Measurements from ENCODE around the gene ARID3A. TPM values are rescaled to one million over a fixed set of nuclear protein-coding genes. Genes with fewer than 3 reads are reported as not detected.

The ARID3A gene
- total RNA-seq, 2 donors from 2014 or later, result 3.8 to 18.7 TPM

DNA sequence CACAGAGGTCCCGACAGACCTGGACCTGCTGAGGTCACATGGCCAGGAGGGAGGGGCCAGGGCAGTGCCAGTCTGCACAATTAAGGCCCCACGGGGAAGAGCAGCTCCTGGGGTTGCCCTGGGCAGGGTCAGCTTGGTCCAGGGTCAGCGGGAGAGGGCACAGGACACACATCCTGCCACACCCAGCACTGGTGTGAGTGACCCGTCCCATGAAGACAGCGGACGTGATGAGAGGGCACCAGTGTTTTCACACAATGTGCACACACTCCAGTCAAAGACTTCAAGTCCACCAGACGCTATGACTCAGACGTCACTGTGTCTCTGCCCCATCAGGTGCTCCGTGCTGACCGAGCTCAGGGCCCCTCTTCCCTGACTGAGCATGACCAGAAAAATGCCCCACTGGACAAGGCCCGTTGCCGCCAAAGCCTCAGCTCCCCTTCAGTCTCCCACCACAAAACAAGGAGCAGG, 90.8 kb downstream of the ARID3A start:
- TF ChIP-seq POLR2AphosphoS5 (IDR thresholded peaks at IDR 0.05) (no peak), POLR2A (IDR thresholded peaks at IDR 0.05) (no peak)
- TF ChIP-seq, protein P1, sequence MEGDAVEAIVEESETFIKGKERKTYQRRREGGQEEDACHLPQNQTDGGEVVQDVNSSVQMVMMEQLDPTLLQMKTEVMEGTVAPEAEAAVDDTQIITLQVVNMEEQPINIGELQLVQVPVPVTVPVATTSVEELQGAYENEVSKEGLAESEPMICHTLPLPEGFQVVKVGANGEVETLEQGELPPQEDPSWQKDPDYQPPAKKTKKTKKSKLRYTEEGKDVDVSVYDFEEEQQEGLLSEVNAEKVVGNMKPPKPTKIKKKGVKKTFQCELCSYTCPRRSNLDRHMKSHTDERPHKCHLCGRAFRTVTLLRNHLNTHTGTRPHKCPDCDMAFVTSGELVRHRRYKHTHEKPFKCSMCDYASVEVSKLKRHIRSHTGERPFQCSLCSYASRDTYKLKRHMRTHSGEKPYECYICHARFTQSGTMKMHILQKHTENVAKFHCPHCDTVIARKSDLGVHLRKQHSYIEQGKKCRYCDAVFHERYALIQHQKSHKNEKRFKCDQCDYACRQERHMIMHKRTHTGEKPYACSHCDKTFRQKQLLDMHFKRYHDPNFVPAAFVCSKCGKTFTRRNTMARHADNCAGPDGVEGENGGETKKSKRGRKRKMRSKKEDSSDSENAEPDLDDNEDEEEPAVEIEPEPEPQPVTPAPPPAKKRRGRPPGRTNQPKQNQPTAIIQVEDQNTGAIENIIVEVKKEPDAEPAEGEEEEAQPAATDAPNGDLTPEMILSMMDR (IDR thresholded peaks at IDR 0.05), result no peak
- peaks cover 4 to 6% of the 10 kb centered on the region in 2 donors for H3K36me3 ChIP-seq
- DNase-seq (ENCODE audit: low spot score), result no peak
- H3K4me1 ChIP-seq (replicated peaks), result peaks cover 40% of the 10 kb centered on the region
- no peak overlapping the region for H3K4me3 ChIP-seq
- 44% methylated on average over 12 of the region's 12 CpGs for WGBS
- intact Hi-C loops (cut with DNase I), result no loop called here
- H3K27me3 ChIP-seq (replicated peaks; ENCODE audit: insufficient read depth), result no peaks in the 10 kb centered on the region
- H3K9me3 ChIP-seq, result no peaks in the 10 kb centered on the region
- H3K27ac ChIP-seq, result no peak overlapping the region

- intact Hi-C loops (cut with DNase I), result no loop called here
- 54% methylated on average over 24 of the region's 24 CpGs for WGBS
- H3K36me3 ChIP-seq, result peaks cover 0 to 6% of the 10 kb centered on the region in 2 donors
- H3K9me3 ChIP-seq, result no peaks in the 10 kb centered on the region
- H3K27me3 ChIP-seq (replicated peaks; ENCODE audit: insufficient read depth), result no peaks in the 10 kb centered on the region
- peaks cover 40% of the 10 kb centered on the region for H3K4me1 ChIP-seq (replicated peaks)
- H3K4me3 ChIP-seq, result no peak overlapping the region
- peak overlapping the region in 1 of 2 donors; percentile 21 for H3K27ac ChIP-seq
- TF ChIP-seq POLR2A (IDR thresholded peaks at IDR 0.05), result no peak
- TF ChIP-seq POLR2AphosphoS5 (IDR thresholded peaks at IDR 0.05), result no peak
- TF ChIP-seq, protein P1 (IDR thresholded peaks at IDR 0.05), result no peak
- DNase-seq (ENCODE audit: low spot score), result no peak
Observed at GRCh38 chr19:1017115-1017905, 91.5 kb downstream of the ARID3A start.

- Histone ChIP-seq H3K36me3 (peaks cover 0 to 1% of the 10 kb centered on the region in 2 donors), H3K4me3 (no peak overlapping the region), H3K27ac (no peak overlapping the region), H3K9me3 (no peaks in the 10 kb centered on the region), H3K4me1 (replicated peaks) (peaks cover 40% of the 10 kb centered on the region), H3K27me3 (replicated peaks; ENCODE audit: insufficient read depth) (no peaks in the 10 kb centered on the region)
- WGBS, result 92% methylated on average over 8 of the region's 9 CpGs
- intact Hi-C loops (cut with DNase I), result no loop called here
- no peak for DNase-seq (ENCODE audit: low spot score)
- TF ChIP-seq POLR2AphosphoS5 (IDR thresholded peaks at IDR 0.05) (no peak), POLR2A (IDR thresholded peaks at IDR 0.05) (no peak)
- TF ChIP-seq, protein P1 (IDR thresholded peaks at IDR 0.05), result no peak
Observed at GRCh38 chr19:1017906-1018305, 92.1 kb downstream of the ARID3A start.

- Histone ChIP-seq H3K27me3 (replicated peaks; ENCODE audit: insufficient read depth) (no peaks in the 10 kb centered on the region), H3K4me1 (replicated peaks) (peaks cover 40% of the 10 kb centered on the region), H3K9me3 (no peaks in the 10 kb centered on the region), H3K27ac (no peak overlapping the region), H3K36me3 (no peaks in the 10 kb centered on the region), H3K4me3 (no peak overlapping the region)
- 83% methylated on average over 5 of the region's 5 CpGs for WGBS
- TF ChIP-seq POLR2AphosphoS5 (IDR thresholded peaks at IDR 0.05) (no peak), POLR2A (IDR thresholded peaks at IDR 0.05) (no peak)
- TF ChIP-seq, protein P1 (IDR thresholded peaks at IDR 0.05), result no peak
- DNase-seq (ENCODE audit: low spot score), result no peak
- intact Hi-C loops (cut with DNase I), result no loop called here
Observed at GRCh38 chr19:1018393-1018792, 92.6 kb downstream of the ARID3A start.
